ENCODE data around the gene STX19. TPM values are rescaled to one million over a fixed set of nuclear protein-coding genes. Genes with fewer than 3 reads are reported as not detected.

STX19 gene
- total and polyA plus RNA-seq, 4 experiments from 2014 or later, result 0.39 TPM; not detected in 2

- CTCF ChIA-PET (ENCODE audit: partially characterized antibody), result interaction anchor here (1.5 kb wide), 1 partner anchor 10 kb away, joined by 6 read pairs; no protein-coding TSS in a partner anchor
- no peak overlapping the region for H3K27ac ChIP-seq (ENCODE audit: low read depth, low read length)
- Mint-ChIP-seq H3K4me1 (peaks cover 0 to 5% (median 0%) of the 10 kb centered on the region in 4 donors), H3K36me3 (peaks cover 2 to 4% of the 10 kb centered on the region in 2 donors), H3K9me3 (no peaks in the 10 kb centered on the region), H3K27me3 (no peaks in the 10 kb centered on the region), H3K27ac (peak overlapping the region in 1 of 7 donors; percentile 16), H3K4me3 (no peak overlapping the region)
- DNase-seq, result no peak
- no peaks in the 10 kb centered on the region for H3K27me3 ChIP-seq (ENCODE audit: insufficient read depth, low read length)
- H3K4me3 ChIP-seq (ENCODE audit: low read length in 2 of 2), result no peak overlapping the region
- H3K36me3 ChIP-seq (ENCODE audit: insufficient read depth, low read length), result no peaks in the 10 kb centered on the region
- POLR2A ChIA-PET (ENCODE audit: partially characterized antibody), result no interaction called here
- no peaks in the 10 kb centered on the region for H3K9me3 ChIP-seq (ENCODE audit: control insufficient read depth in 1 of 2, low read length in 2 of 2)
- H3K4me1 ChIP-seq (ENCODE audit: insufficient read depth, low read length), result no peaks in the 10 kb centered on the region
- intact Hi-C loops (cut with micrococcal nuclease), result no loop called here
Observed at GRCh38 chr3:93994056-93994455, 34.3 kb downstream of the STX19 start.

- H3K36me3 Mint-ChIP-seq, result peaks cover 0 to 4% of the 10 kb centered on the region in 2 donors
- H3K27me3 ChIP-seq (ENCODE audit: insufficient read depth, low read length), result no peaks in the 10 kb centered on the region
- no peaks in the 10 kb centered on the region for H3K9me3 ChIP-seq (ENCODE audit: control insufficient read depth in 1 of 2, low read length in 2 of 2)
- no peak overlapping the region for H3K4me3 Mint-ChIP-seq
- no peaks in the 10 kb centered on the region for H3K27me3 Mint-ChIP-seq
- no peak overlapping the region for H3K27ac Mint-ChIP-seq
- no peaks in the 10 kb centered on the region for H3K36me3 ChIP-seq (ENCODE audit: insufficient read depth, low read length)
- intact Hi-C loops (cut with micrococcal nuclease), result no loop called here
- no peaks in the 10 kb centered on the region for H3K4me1 ChIP-seq (ENCODE audit: insufficient read depth, low read length)
- H3K9me3 Mint-ChIP-seq, result no peaks in the 10 kb centered on the region
- no peak overlapping the region for H3K4me3 ChIP-seq (ENCODE audit: low read length in 2 of 2)
- no peak overlapping the region for H3K27ac ChIP-seq (ENCODE audit: low read depth, low read length)
- POLR2A ChIA-PET (ENCODE audit: partially characterized antibody), result no interaction called here
- CTCF ChIA-PET (ENCODE audit: partially characterized antibody), result interaction anchor here (0.7 to 1.6 kb wide), 2 partner anchors 11 to 13 kb away, joined by 3 to 8 read pairs; partner anchors contain the start of gene ARL13B
- peaks cover 0 to 5% (median 1%) of the 10 kb centered on the region in 4 donors for H3K4me1 Mint-ChIP-seq
- no peak for DNase-seq
Observed at GRCh38 chr3:93992207-93992606, 36.2 kb downstream of the STX19 start.

GRCh38 chr3:93991631-93992030 is 36.8 kb downstream of the STX19 start:
- Mint-ChIP-seq H3K4me3 (peak overlapping the region in 1 of 8 donors; percentile 20), H3K9me3 (no peaks in the 10 kb centered on the region), H3K4me1 (peaks cover 0 to 5% (median 1%) of the 10 kb centered on the region in 4 donors), H3K27me3 (no peaks in the 10 kb centered on the region), H3K27ac (no peak overlapping the region), H3K36me3 (peaks cover 0 to under 1% of the 10 kb centered on the region in 2 donors)
- Histone ChIP-seq H3K4me3 (ENCODE audit: low read length in 2 of 2) (no peak overlapping the region), H3K27me3 (ENCODE audit: insufficient read depth, low read length) (no peaks in the 10 kb centered on the region), H3K27ac (ENCODE audit: low read depth, low read length) (no peak overlapping the region), H3K9me3 (ENCODE audit: control insufficient read depth in 1 of 2, low read length in 2 of 2) (no peaks in the 10 kb centered on the region), H3K4me1 (ENCODE audit: insufficient read depth, low read length) (no peaks in the 10 kb centered on the region), H3K36me3 (ENCODE audit: insufficient read depth, low read length) (no peaks in the 10 kb centered on the region)
- POLR2A ChIA-PET (ENCODE audit: partially characterized antibody), result no interaction called here
- DNase-seq, result no peak
- intact Hi-C loops (cut with micrococcal nuclease), result no loop called here
- CTCF ChIA-PET (ENCODE audit: partially characterized antibody), result interaction anchor here (1.6 kb wide), 1 partner anchor 13 kb away, joined by 8 read pairs; the partner anchor contains the start of gene ARL13B

GRCh38 chr3:93989241-93989640 is 39.2 kb downstream of the STX19 start:
- Histone ChIP-seq H3K27me3 (ENCODE audit: insufficient read depth, low read length) (no peaks in the 10 kb centered on the region), H3K4me3 (ENCODE audit: low read length in 2 of 2) (no peak overlapping the region), H3K9me3 (ENCODE audit: control insufficient read depth in 1 of 2, low read length in 2 of 2) (no peaks in the 10 kb centered on the region), H3K27ac (ENCODE audit: low read depth, low read length) (no peak overlapping the region), H3K36me3 (ENCODE audit: insufficient read depth, low read length) (no peaks in the 10 kb centered on the region), H3K4me1 (ENCODE audit: insufficient read depth, low read length) (no peaks in the 10 kb centered on the region)
- CTCF ChIA-PET (ENCODE audit: partially characterized antibody), result interaction anchor here (1.8 kb wide), 1 partner anchor 80 kb away, joined by 3 read pairs; no protein-coding TSS in a partner anchor
- H3K9me3 Mint-ChIP-seq, result no peaks in the 10 kb centered on the region
- no peak overlapping the region for H3K27ac Mint-ChIP-seq
- no peaks in the 10 kb centered on the region for H3K27me3 Mint-ChIP-seq
- no peak overlapping the region for H3K4me3 Mint-ChIP-seq
- POLR2A ChIA-PET (ENCODE audit: partially characterized antibody), result interaction anchor here (1.2 kb wide), 1 partner anchor 74 kb away, joined by 3 read pairs; the partner anchor contains the start of genes DHFR2 and NSUN3
- no peaks in the 10 kb centered on the region for H3K36me3 Mint-ChIP-seq
- intact Hi-C loops (cut with micrococcal nuclease), result no loop called here
- DNase-seq, result no peak
- peaks cover 0 to 5% (median 2%) of the 10 kb centered on the region in 4 donors for H3K4me1 Mint-ChIP-seq

GRCh38 chr3:93988764-93989163 is 39.6 kb downstream of the STX19 start:
- H3K36me3 Mint-ChIP-seq, result no peaks in the 10 kb centered on the region
- CTCF ChIA-PET (ENCODE audit: partially characterized antibody), result interaction anchor here (1.8 kb wide), 1 partner anchor 80 kb away, joined by 3 read pairs; no protein-coding TSS in a partner anchor
- intact Hi-C loops (cut with micrococcal nuclease), result no loop called here

GRCh38 chr3:93988283-93988682 is 40.1 kb downstream of the STX19 start:
- Mint-ChIP-seq H3K4me3 (no peak overlapping the region), H3K4me1 (peaks cover 0 to 2% (median under 1%) of the 10 kb centered on the region in 4 donors), H3K36me3 (no peaks in the 10 kb centered on the region), H3K9me3 (no peaks in the 10 kb centered on the region), H3K27me3 (no peaks in the 10 kb centered on the region), H3K27ac (no peak overlapping the region)
- H3K27me3 ChIP-seq (ENCODE audit: insufficient read depth, low read length), result no peaks in the 10 kb centered on the region
- no peaks in the 10 kb centered on the region for H3K9me3 ChIP-seq (ENCODE audit: control insufficient read depth in 1 of 2, low read length in 2 of 2)
- H3K4me3 ChIP-seq (ENCODE audit: low read length in 2 of 2), result no peak overlapping the region
- no peaks in the 10 kb centered on the region for H3K4me1 ChIP-seq (ENCODE audit: insufficient read depth, low read length)
- DNase-seq, result no peak
- CTCF ChIA-PET (ENCODE audit: partially characterized antibody), result interaction anchor here (1.8 kb wide), 1 partner anchor 81 kb away, joined by 3 read pairs; no protein-coding TSS in a partner anchor
- intact Hi-C loops (cut with micrococcal nuclease), result no loop called here
- no peak overlapping the region for H3K27ac ChIP-seq (ENCODE audit: low read depth, low read length)
- H3K36me3 ChIP-seq (ENCODE audit: insufficient read depth, low read length), result no peaks in the 10 kb centered on the region
- POLR2A ChIA-PET (ENCODE audit: partially characterized antibody), result no interaction called here

More at GRCh38 chr3:93988764-93989163, 39.6 kb downstream of the STX19 start:
- Histone ChIP-seq H3K9me3 (ENCODE audit: control insufficient read depth in 1 of 2, low read length in 2 of 2) (no peaks in the 10 kb centered on the region), H3K36me3 (ENCODE audit: insufficient read depth, low read length) (no peaks in the 10 kb centered on the region), H3K4me3 (ENCODE audit: low read length in 2 of 2) (no peak overlapping the region), H3K27ac (ENCODE audit: low read depth, low read length) (no peak overlapping the region), H3K27me3 (ENCODE audit: insufficient read depth, low read length) (no peaks in the 10 kb centered on the region), H3K4me1 (ENCODE audit: insufficient read depth, low read length) (no peaks in the 10 kb centered on the region)
- DNase-seq, result no peak
- POLR2A ChIA-PET (ENCODE audit: partially characterized antibody), result interaction anchor here (1.2 kb wide), 1 partner anchor 74 kb away, joined by 3 read pairs; the partner anchor contains the start of genes DHFR2 and NSUN3
- H3K27ac Mint-ChIP-seq, result no peak overlapping the region
- H3K9me3 Mint-ChIP-seq, result no peaks in the 10 kb centered on the region
- peaks cover 0 to 2% (median 1%) of the 10 kb centered on the region in 4 donors for H3K4me1 Mint-ChIP-seq
- H3K27me3 Mint-ChIP-seq, result no peaks in the 10 kb centered on the region
- no peak overlapping the region for H3K4me3 Mint-ChIP-seq

GRCh38 chr3:93984618-93985017 is 43.8 kb downstream of the STX19 start:
- ChIA-PET CTCF (ENCODE audit: partially characterized antibody) (no interaction called here), POLR2A (ENCODE audit: partially characterized antibody) (interaction anchor here (1.1 kb wide), 1 partner anchor 9 kb away, joined by 3 read pairs; no protein-coding TSS in a partner anchor)
- no peaks in the 10 kb centered on the region for H3K27me3 Mint-ChIP-seq

More at GRCh38 chr3:93984618-93985017, 43.8 kb downstream of the STX19 start:
- no peaks in the 10 kb centered on the region for H3K9me3 Mint-ChIP-seq
- H3K36me3 Mint-ChIP-seq, result peaks cover 0 to 3% of the 10 kb centered on the region in 2 donors
- DNase-seq, result no peak
- peaks cover 10 to 21% (median 19%) of the 10 kb centered on the region in 4 donors for H3K4me1 Mint-ChIP-seq
- peak overlapping the region in 2 of 7 donors; percentile 34 to 82 for H3K27ac Mint-ChIP-seq
- Histone ChIP-seq H3K27me3 (ENCODE audit: insufficient read depth, low read length) (no peaks in the 10 kb centered on the region), H3K27ac (ENCODE audit: low read depth, low read length) (no peak overlapping the region), H3K4me1 (ENCODE audit: insufficient read depth, low read length) (peaks cover 12% of the 10 kb centered on the region), H3K36me3 (ENCODE audit: insufficient read depth, low read length) (no peaks in the 10 kb centered on the region), H3K9me3 (ENCODE audit: control insufficient read depth in 1 of 2, low read length in 2 of 2) (no peaks in the 10 kb centered on the region), H3K4me3 (ENCODE audit: low read length in 2 of 2) (no peak overlapping the region)
- H3K4me3 Mint-ChIP-seq, result no peak overlapping the region
- intact Hi-C loops (cut with micrococcal nuclease), result no loop called here
